Osteocyte (in vitro differentiated cells): ENCODE measurements around the gene UBR2. TPM values are rescaled to one million over a fixed set of nuclear protein-coding genes. Genes with fewer than 3 reads are reported as not detected.

Source experiments
- DNase-seq: peaks from one replicate; pipeline ENCODE4 v3.0.0; 2021; ENCODE audit warnings: mixed read lengths; ENCODE audit not compliant: unreplicated experiment; ENCODE audit errors: extremely low spot score
- H3K27ac Mint-ChIP-seq: one replicate; pipeline ENCODE4 v1.8.0; 2021; ENCODE audit warnings: mild to moderate bottlenecking, mixed read lengths; ENCODE audit not compliant: unreplicated experiment
- H3K27me3 Mint-ChIP-seq: one replicate; pipeline ENCODE4 v1.8.0; 2021; ENCODE audit warnings: mixed read lengths; ENCODE audit not compliant: unreplicated experiment
- H3K36me3 Mint-ChIP-seq: one replicate; pipeline ENCODE4 v1.8.0; 2021; ENCODE audit warnings: mixed read lengths; ENCODE audit not compliant: unreplicated experiment
- H3K4me1 Mint-ChIP-seq: one replicate; pipeline ENCODE4 v1.8.0; 2021; ENCODE audit warnings: mixed read lengths; ENCODE audit not compliant: unreplicated experiment
- H3K4me3 Mint-ChIP-seq: one replicate; pipeline ENCODE4 v1.8.0; 2021; ENCODE audit warnings: mild to moderate bottlenecking, moderate library complexity, mixed read lengths; ENCODE audit not compliant: unreplicated experiment
- H3K9me3 Mint-ChIP-seq: one replicate; pipeline ENCODE4 v1.8.0; 2021; ENCODE audit warnings: mixed read lengths; ENCODE audit not compliant: unreplicated experiment
- CTCF ChIP-seq: fragments of 200-600 bp; sonication (generic); IDR thresholded peaks from 2 replicates; pipeline ENCODE4 v1.5.0; 2021; ENCODE audit warnings: antibody characterized with exemption, mild to moderate bottlenecking, moderate library complexity
- total RNA-seq: library from RNA; stranded (reverse); gene quantifications from 2 replicates; pipeline ENCODE4 v1.2.1, GENCODE V29; 2021

UBR2 gene
- total RNA-seq, 1 donor from 2014 or later = 29.3 TPM

GRCh38 chr6:42690872-42691271, 127.0 kb downstream of the UBR2 start:
- H3K4me3 Mint-ChIP-seq = no peak overlapping the region
- H3K4me1 Mint-ChIP-seq = no peaks in the 10 kb centered on the region

GRCh38 chr6:42692137-42692911, 128.5 kb downstream of the UBR2 start:
- Mint-ChIP-seq H3K4me1 (no peaks in the 10 kb centered on the region), H3K27ac (no peak overlapping the region), H3K27me3 (no peaks in the 10 kb centered on the region), H3K4me3 (no peak overlapping the region), H3K36me3 (peaks cover 42% of the 10 kb centered on the region), H3K9me3 (no peaks in the 10 kb centered on the region)
- TF ChIP-seq CTCF = no peak
- peak; percentile 17 for DNase-seq

More at GRCh38 chr6:42690872-42691271, 127.0 kb downstream of the UBR2 start:
- no peaks in the 10 kb centered on the region for H3K27me3 Mint-ChIP-seq
- H3K36me3 Mint-ChIP-seq = peaks cover 48% of the 10 kb centered on the region
- H3K9me3 Mint-ChIP-seq = no peaks in the 10 kb centered on the region
- TF ChIP-seq CTCF = no peak
- H3K27ac Mint-ChIP-seq = no peak overlapping the region
- no peak for DNase-seq

GRCh38 chr6:42693725-42694323, 130.0 kb downstream of the UBR2 start:
- Mint-ChIP-seq H3K27ac (peak overlapping the region; percentile 48), H3K4me3 (no peak overlapping the region), H3K36me3 (peaks cover 31% of the 10 kb centered on the region), H3K27me3 (no peaks in the 10 kb centered on the region), H3K9me3 (no peaks in the 10 kb centered on the region), H3K4me1 (no peaks in the 10 kb centered on the region)
- DNase-seq = no peak
- no peak for TF ChIP-seq CTCF

GRCh38 chr6:42694586-42694985, 130.8 kb downstream of the UBR2 start:
- DNase-seq = no peak
- no peak overlapping the region for H3K4me3 Mint-ChIP-seq
- TF ChIP-seq CTCF = no peak

DNA sequence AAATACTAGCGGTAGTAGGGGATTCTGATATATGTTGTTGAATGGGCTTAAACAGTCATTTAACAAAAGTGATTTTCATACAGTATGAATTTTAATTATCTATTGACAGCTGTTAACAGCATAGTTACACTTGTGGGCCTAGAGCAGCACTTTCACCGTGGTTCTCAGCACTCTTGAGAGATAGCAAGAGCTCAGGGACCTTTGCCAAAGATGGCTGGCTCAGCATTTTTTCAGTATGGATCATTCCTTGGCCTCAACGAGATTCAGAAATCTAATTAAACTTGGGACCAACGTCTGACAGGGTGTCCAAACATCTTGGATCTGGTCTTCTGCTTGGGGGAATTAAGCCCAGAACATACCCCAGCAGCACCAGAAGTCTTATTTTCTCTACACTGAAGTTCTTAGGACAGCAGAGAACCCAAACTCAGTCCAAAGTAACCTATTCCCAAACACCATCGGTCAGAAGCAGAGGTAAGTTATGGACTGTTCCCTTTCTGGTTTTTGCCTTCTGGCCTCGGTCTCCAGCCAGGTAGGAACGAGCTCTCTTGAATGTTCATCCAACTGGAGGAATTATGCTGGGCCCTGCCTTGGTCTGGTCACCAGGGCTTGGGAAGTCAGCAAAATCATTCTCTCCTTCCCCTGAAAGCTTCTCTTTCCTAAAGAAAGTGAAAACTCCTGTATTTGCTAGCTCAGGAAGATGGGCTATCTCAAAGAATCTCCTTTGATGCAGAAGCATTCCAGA, 132.9 kb downstream of the UBR2 start:
- no peak for TF ChIP-seq CTCF
- no peaks in the 10 kb centered on the region for H3K4me1 Mint-ChIP-seq
- peaks cover 13% of the 10 kb centered on the region for H3K36me3 Mint-ChIP-seq
- no peak for DNase-seq
- no peak overlapping the region for H3K27ac Mint-ChIP-seq
- no peak overlapping the region for H3K4me3 Mint-ChIP-seq
- no peaks in the 10 kb centered on the region for H3K27me3 Mint-ChIP-seq
- H3K9me3 Mint-ChIP-seq = no peaks in the 10 kb centered on the region

More at GRCh38 chr6:42694586-42694985, 130.8 kb downstream of the UBR2 start:
- H3K27ac Mint-ChIP-seq = no peak overlapping the region
- peaks cover 28% of the 10 kb centered on the region for H3K36me3 Mint-ChIP-seq
- no peaks in the 10 kb centered on the region for H3K9me3 Mint-ChIP-seq
- H3K27me3 Mint-ChIP-seq = no peaks in the 10 kb centered on the region
- H3K4me1 Mint-ChIP-seq = no peaks in the 10 kb centered on the region
